ENCODE data around the gene LIMS1. TPM values are rescaled to one million over a fixed set of nuclear protein-coding genes. Genes with fewer than 3 reads are reported as not detected.

LIMS1 gene
- total and polyA plus RNA-seq, 3 donors from 2014 or later = 44.8 to 110 (median 94.1) TPM

DNA sequence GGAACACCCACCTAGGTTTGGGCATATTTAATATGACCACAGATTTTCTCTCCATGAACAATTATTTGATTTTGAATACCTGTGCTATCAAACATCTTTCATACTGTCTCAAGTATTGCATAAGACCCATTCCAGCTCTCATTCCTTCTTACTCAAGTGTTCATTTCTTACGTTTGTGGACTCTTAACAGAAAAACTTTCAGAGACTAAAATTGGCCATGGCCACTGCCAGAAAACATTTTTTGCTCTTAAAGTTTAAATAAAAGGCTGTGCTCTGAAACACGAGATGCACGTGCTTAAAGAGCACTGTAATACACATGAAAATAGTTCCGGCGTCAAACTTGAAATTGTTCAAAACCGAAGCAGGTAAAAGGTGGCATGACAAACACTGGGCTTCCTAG is 89.3 kb downstream of the LIMS1 start:
- no peaks in the 10 kb centered on the region for H3K36me3 ChIP-seq (ENCODE audit: low read depth, missing control alignments)
- H3K27ac ChIP-seq = no peak overlapping the region
- 34 to 43% methylated on average over 6 of the region's 6 CpGs for WGBS, 2 donors
- no peaks in the 10 kb centered on the region for H3K27me3 ChIP-seq
- intact Hi-C loops (cut with DNase I; ENCODE audit: low total_unique reads) = no loop called here
- TF ChIP-seq, protein P1, sequence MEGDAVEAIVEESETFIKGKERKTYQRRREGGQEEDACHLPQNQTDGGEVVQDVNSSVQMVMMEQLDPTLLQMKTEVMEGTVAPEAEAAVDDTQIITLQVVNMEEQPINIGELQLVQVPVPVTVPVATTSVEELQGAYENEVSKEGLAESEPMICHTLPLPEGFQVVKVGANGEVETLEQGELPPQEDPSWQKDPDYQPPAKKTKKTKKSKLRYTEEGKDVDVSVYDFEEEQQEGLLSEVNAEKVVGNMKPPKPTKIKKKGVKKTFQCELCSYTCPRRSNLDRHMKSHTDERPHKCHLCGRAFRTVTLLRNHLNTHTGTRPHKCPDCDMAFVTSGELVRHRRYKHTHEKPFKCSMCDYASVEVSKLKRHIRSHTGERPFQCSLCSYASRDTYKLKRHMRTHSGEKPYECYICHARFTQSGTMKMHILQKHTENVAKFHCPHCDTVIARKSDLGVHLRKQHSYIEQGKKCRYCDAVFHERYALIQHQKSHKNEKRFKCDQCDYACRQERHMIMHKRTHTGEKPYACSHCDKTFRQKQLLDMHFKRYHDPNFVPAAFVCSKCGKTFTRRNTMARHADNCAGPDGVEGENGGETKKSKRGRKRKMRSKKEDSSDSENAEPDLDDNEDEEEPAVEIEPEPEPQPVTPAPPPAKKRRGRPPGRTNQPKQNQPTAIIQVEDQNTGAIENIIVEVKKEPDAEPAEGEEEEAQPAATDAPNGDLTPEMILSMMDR (IDR thresholded peaks at IDR 0.05) = no peak
- TF ChIP-seq POLR2A (IDR thresholded peaks at IDR 0.05) = no peak
- DNase-seq = no peak
- no peak overlapping the region for H3K4me3 ChIP-seq
- H3K4me1 ChIP-seq = peaks cover 8% of the 10 kb centered on the region
- no peaks in the 10 kb centered on the region for H3K9me3 ChIP-seq

- TF ChIP-seq, protein P1 (IDR thresholded peaks at IDR 0.05) = no peak
- TF ChIP-seq POLR2A (IDR thresholded peaks at IDR 0.05) = no peak
- intact Hi-C loops (cut with DNase I; ENCODE audit: low total_unique reads) = no loop called here
- H3K36me3 ChIP-seq (ENCODE audit: low read depth, missing control alignments) = no peaks in the 10 kb centered on the region
- no peaks in the 10 kb centered on the region for H3K27me3 ChIP-seq
- 77 to 84% methylated on average over 5 of the region's 5 CpGs for WGBS, 2 donors
- no peak overlapping the region for H3K4me3 ChIP-seq
- DNase-seq = no peak
- no peak overlapping the region for H3K27ac ChIP-seq
- H3K9me3 ChIP-seq = no peaks in the 10 kb centered on the region
- H3K4me1 ChIP-seq = peaks cover 8% of the 10 kb centered on the region
These were observed 91.0 kb downstream of the LIMS1 start for GRCh38 chr2:108625186-108625827.

- 62 to 63% methylated on average over 2 of the region's 2 CpGs for WGBS, 2 donors
- intact Hi-C loops (cut with DNase I; ENCODE audit: low total_unique reads) = no loop called here
- Histone ChIP-seq H3K27me3 (no peaks in the 10 kb centered on the region), H3K27ac (no peak overlapping the region), H3K36me3 (ENCODE audit: low read depth, missing control alignments) (no peaks in the 10 kb centered on the region), H3K4me1 (peaks cover 8% of the 10 kb centered on the region), H3K9me3 (no peaks in the 10 kb centered on the region), H3K4me3 (no peak overlapping the region)
- no peak for DNase-seq
- TF ChIP-seq, protein P1 (IDR thresholded peaks at IDR 0.05) = no peak
- TF ChIP-seq POLR2A (IDR thresholded peaks at IDR 0.05) = no peak
These were observed 91.5 kb downstream of the LIMS1 start for GRCh38 chr2:108625828-108626195.

GRCh38 chr2:108626995-108627394 is 92.7 kb downstream of the LIMS1 start:
- TF ChIP-seq, protein P1 (IDR thresholded peaks at IDR 0.05) = no peak
- no peak for TF ChIP-seq POLR2A (IDR thresholded peaks at IDR 0.05)
- H3K27ac ChIP-seq = no peak overlapping the region
- no peak overlapping the region for H3K4me3 ChIP-seq
- H3K36me3 ChIP-seq (ENCODE audit: low read depth, missing control alignments) = no peaks in the 10 kb centered on the region
- H3K27me3 ChIP-seq = no peaks in the 10 kb centered on the region
- H3K4me1 ChIP-seq = no peaks in the 10 kb centered on the region
- no peak for DNase-seq
- H3K9me3 ChIP-seq = no peaks in the 10 kb centered on the region
- 89 to 90% methylated on average over 2 of the region's 2 CpGs for WGBS, 2 donors
- intact Hi-C loops (cut with DNase I; ENCODE audit: low total_unique reads) = no loop called here

DNA sequence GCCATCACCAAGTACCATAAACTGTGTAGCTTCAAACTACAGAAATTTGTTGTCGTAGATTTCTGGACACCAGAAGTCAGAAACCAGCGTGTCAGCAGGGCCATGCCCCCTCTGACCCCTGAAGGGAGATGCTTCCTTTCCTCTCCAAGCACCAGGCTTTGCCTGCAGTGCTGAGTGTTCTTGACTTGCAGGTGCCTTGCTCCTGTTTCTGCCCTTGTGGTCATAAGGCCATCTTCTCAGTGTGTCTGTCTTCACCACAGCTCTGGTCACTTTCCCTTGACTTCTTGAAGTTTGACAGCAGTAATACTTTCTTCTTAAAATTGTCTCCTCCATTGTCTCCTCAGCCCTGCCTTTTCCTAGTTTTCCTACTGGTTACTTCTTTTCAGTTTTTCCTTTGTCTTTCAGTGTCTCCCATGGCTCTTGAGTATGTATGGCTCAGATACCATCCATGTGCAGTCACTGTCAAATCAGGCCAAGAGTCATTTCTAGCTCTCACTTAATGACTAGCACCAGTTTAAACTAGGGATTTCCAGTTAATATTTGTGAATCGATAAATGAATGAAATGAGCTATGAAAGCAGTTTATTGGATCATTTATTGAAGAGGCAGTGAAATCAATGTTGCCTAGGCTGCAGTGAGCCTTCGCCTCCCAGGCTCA is 93.8 kb downstream of the LIMS1 start:
- H3K4me3 ChIP-seq = no peak overlapping the region
- H3K27ac ChIP-seq = no peak overlapping the region
- H3K4me1 ChIP-seq = peaks cover 10% of the 10 kb centered on the region
- DNase-seq = no peak
- no peaks in the 10 kb centered on the region for H3K27me3 ChIP-seq
- intact Hi-C loops (cut with DNase I; ENCODE audit: low total_unique reads) = no loop called here
- H3K36me3 ChIP-seq (ENCODE audit: low read depth, missing control alignments) = no peaks in the 10 kb centered on the region
- H3K9me3 ChIP-seq = no peaks in the 10 kb centered on the region
- 93 to 95% methylated on average over 4 of the region's 4 CpGs for WGBS, 2 donors
- TF ChIP-seq, protein P1 (IDR thresholded peaks at IDR 0.05) = no peak
- TF ChIP-seq POLR2A (IDR thresholded peaks at IDR 0.05) = no peak
